ENCODE measurements around the gene AFDN.

The AFDN gene

GRCh38 chr6:167812088-167812487 is 14.6 kb upstream of the AFDN start:
- DNase-seq (ENCODE audit: low read depth) = no peak

- DNase-seq (ENCODE audit: low read depth) = no peak
Measured at GRCh38 chr6:167815296-167815980, 11.3 kb upstream of the AFDN start.

GRCh38 chr6:167817016-167817415 is 9.7 kb upstream of the AFDN start:
- DNase-seq (ENCODE audit: low read depth) = no peak

- DNase-seq (ENCODE audit: low read depth) = no peak
Measured at GRCh38 chr6:167817729-167818128, 9.0 kb upstream of the AFDN start.

GRCh38 chr6:167819576-167819975 is 7.1 kb upstream of the AFDN start:
- no peak for DNase-seq (ENCODE audit: low read depth)

GRCh38 chr6:167820681-167821080 is 6.0 kb upstream of the AFDN start:
- no peak for DNase-seq (ENCODE audit: low read depth)

- no peak for DNase-seq (ENCODE audit: low read depth)
Measured at GRCh38 chr6:167824591-167825331, 1.9 kb upstream of the AFDN start.

GRCh38 chr6:167825332-167826229 is 1.1 kb upstream of the AFDN start:
- DNase-seq (ENCODE audit: low read depth) = no peak

- peak; percentile 35 for DNase-seq (ENCODE audit: low read depth)
Measured at GRCh38 chr6:167826230-167826895, 348 bp upstream of the AFDN start.

GRCh38 chr6:167827583-167828324 is 1.0 kb downstream of the AFDN start:
- no peak for DNase-seq (ENCODE audit: low read depth)

- no peak for DNase-seq (ENCODE audit: low read depth)
Measured at GRCh38 chr6:167828325-167828956, 1.7 kb downstream of the AFDN start.

GRCh38 chr6:167829513-167829912 is 2.8 kb downstream of the AFDN start:
- DNase-seq (ENCODE audit: low read depth) = no peak

GRCh38 chr6:167831281-167831828 is 4.6 kb downstream of the AFDN start:
- DNase-seq (ENCODE audit: low read depth) = no peak

GRCh38 chr6:167832497-167833395 is 6.0 kb downstream of the AFDN start:
- no peak for DNase-seq (ENCODE audit: low read depth)

GRCh38 chr6:167833396-167833763 is 6.7 kb downstream of the AFDN start:
- DNase-seq (ENCODE audit: low read depth) = no peak

GRCh38 chr6:167835260-167835659 is 8.5 kb downstream of the AFDN start:
- no peak for DNase-seq (ENCODE audit: low read depth)

GRCh38 chr6:167836721-167837120 is 10.0 kb downstream of the AFDN start:
- no peak for DNase-seq (ENCODE audit: low read depth)

GRCh38 chr6:167838207-167838748 is 11.6 kb downstream of the AFDN start:
- DNase-seq (ENCODE audit: low read depth) = no peak

- no peak for DNase-seq (ENCODE audit: low read depth)
Measured at GRCh38 chr6:167839343-167839742, 12.6 kb downstream of the AFDN start.

Measured in activated T-cell treated with anti-CD3 and anti-CD28 coated beads for 24 hours (primary cell).